DOHH2 (cell line): ENCODE data around the gene PYM1.

Source experiments
- CTCF ChIP-seq: fragments of 200-600 bp; sonication (generic); IDR thresholded peaks from one replicate; pipeline ENCODE4 v1.5.1; 2014; ENCODE audit warnings: antibody characterized with exemption, mild to moderate bottlenecking, low read depth, low read length; ENCODE audit not compliant: poor library complexity, severe bottlenecking
- EZH2phosphoT487 ChIP-seq: fragments of 200-600 bp; sonication (generic); IDR thresholded peaks from 2 replicates; pipeline ENCODE4 v1.6.1; 2017; ENCODE audit warnings: borderline replicate concordance, mild to moderate bottlenecking, antibody characterized with exemption, low read length, moderate library complexity, mixed read lengths

- TF ChIP-seq CTCF (no peak), EZH2phosphoT487 (no peak)
These were observed 36.4 kb downstream of the PYM1 start for GRCh38 chr12:55891310-55891709.
